ENCODE data around the gene TNRC18.
A peak's percentile ranks its signal among the peaks of the same experiment; 100 is the strongest.
"Not testable (repeated sequence)": the region's sequence is repeated elsewhere in the genome, so short reads cannot be mapped to it uniquely, and the experiment has no call there.

TNRC18 gene, protein sequence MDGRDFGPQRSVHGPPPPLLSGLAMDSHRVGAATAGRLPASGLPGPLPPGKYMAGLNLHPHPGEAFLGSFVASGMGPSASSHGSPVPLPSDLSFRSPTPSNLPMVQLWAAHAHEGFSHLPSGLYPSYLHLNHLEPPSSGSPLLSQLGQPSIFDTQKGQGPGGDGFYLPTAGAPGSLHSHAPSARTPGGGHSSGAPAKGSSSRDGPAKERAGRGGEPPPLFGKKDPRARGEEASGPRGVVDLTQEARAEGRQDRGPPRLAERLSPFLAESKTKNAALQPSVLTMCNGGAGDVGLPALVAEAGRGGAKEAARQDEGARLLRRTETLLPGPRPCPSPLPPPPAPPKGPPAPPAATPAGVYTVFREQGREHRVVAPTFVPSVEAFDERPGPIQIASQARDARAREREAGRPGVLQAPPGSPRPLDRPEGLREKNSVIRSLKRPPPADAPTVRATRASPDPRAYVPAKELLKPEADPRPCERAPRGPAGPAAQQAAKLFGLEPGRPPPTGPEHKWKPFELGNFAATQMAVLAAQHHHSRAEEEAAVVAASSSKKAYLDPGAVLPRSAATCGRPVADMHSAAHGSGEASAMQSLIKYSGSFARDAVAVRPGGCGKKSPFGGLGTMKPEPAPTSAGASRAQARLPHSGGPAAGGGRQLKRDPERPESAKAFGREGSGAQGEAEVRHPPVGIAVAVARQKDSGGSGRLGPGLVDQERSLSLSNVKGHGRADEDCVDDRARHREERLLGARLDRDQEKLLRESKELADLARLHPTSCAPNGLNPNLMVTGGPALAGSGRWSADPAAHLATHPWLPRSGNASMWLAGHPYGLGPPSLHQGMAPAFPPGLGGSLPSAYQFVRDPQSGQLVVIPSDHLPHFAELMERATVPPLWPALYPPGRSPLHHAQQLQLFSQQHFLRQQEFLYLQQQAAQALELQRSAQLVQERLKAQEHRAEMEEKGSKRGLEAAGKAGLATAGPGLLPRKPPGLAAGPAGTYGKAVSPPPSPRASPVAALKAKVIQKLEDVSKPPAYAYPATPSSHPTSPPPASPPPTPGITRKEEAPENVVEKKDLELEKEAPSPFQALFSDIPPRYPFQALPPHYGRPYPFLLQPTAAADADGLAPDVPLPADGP (N-terminal part only)

GRCh38 chr7:5423306-5423975 lies at the start of gene TNRC18:
Gene TNRC18 (minus strand): TSS chr7:5423834. CDS start chr7:5421246, 2,588 bp downstream.
- DNase-seq: peak; percentile 67

DNA sequence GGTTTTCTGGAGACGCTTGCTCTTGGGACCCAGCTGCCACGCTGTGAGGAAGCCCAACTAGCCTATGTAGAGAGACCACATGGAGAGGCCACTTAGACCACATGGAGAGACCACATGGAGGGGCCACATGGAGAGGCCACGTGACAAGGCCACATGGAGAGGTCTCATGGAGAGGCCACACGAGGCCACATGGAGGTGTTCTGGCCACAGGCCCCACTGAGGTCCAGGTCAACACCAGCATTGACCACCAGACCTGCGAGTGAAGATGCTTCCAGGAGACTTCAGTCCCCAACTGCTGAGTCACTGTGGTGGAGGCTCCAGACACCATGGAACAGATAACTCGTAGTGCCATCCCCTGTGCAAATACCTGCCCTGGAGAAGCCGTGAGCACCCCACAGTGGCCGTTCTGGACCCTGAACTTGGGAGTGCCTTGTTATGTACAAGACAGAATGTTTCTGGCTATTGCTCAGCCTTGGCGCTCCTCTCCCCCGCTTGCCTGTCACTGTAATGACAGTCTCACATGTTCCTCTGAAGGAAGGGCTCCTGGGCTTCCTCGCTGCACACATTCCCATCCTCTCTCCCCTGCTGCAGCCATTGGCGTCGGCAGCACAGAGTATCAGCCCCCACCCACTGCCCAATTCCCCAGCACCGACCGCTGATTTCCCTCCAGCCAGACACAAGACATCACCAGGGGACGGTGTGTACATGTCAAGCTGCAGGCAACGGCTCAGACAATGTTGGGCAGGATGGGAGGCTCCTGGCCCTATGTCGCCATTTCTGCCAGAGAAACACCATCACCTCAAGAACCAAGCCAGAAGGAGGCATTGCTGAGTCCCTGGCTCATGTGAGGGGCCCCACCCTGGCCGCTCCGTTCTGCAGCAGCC lies 49.0 kb upstream of the TNRC18 start:
- no peak for DNase-seq

- not testable (repeated sequence) for DNase-seq
Measured at GRCh38 chr7:5471623-5472022, 48.0 kb upstream of the TNRC18 start.

DNA sequence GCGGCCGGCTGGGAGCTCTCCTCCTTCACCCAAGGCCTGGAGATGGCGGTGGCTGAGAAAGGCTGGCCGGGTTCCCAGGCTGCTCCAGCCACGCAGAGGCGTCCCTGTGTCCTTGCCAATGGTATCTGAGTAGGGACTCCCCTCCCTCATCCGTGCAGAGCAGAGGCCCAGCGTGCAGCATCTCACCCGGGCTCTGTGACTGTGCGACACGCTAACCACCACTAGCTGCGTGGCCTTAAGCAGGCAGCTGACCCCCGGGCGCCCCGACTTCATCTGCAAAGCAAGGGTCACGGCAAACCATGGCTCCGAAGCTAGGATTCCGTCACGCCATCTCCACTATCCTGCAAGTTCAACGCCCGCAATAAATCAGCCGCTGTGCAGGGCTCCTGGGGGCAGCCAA lies 47.2 kb upstream of the TNRC18 start:
- DNase-seq: no peak

DNA sequence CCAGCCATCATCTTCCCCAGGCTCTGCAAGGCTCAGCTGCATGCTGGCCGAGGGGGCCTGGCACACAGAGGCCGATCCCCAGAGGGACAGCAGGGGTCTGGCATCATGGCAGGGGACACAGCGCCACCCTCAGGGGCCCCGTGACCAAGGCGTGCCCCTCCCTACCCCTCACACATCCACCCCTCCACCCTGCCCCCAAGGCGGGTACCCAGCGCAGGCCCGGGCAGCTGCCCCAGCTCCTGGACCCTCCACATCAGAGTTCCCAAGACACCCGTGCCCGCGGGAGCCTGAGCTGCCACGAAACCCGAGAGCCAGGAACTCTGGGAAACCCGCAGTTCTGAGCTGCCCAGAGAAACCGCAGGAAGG lies 46.5 kb upstream of the TNRC18 start:
- no peak for DNase-seq

DNA sequence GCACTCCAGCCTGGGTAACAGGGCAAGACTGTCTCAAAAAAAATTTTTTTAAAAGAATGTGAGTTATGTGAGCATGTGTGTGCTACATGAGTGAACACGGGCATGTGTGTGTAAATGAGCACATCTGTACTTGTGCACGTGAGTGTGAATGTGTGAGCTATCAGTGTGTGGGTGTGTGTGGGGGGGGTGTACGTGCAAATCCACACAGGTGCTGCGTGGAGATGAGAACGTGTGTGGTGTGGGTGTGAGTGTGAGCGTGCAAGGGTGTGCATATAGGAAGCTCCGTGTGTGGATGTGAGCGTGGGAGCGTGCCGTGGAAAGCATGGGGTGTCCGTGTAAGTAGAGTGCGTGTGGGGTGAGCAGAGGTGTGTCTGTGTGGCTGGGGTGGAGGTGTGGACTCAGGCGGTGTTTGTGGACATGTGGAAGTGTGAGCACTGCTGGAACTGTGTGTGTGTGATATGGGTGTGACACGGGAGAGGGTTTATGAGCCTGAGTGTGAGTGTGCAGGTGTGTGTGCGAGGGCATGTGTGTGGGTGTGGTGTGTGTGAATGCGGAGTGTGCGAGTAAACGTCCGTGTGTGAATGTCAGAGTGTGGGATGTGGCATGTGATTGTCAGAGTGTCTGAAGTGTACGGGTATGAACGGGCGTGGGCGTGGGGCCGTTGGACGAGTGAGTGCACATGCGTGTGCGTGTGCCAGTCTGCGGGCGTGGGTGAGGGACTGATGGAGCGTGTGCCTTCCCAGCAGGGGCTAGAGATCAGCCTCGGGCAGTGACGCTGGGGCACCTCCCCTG lies 45.9 kb upstream of the TNRC18 start:
- DNase-seq: no peak

DNA sequence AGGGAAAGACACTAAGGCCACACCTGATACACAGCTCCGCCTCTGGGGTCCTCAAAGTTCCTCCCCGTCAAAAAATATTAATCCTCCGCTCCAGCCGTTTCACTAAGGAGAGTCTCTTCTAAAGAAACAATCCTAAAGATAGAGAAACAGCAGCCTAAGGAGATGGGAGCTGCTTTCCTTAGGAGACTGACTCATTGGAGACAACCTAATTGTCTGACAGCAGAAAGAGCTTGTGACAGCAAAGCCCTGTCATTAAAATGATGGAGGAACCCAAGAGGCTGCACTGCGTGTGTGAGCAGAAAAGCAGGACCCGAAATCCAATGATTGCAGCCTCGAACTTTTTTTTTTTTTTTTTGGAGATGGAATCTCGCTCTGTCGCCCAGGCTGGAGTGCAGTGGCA lies 44.0 kb upstream of the TNRC18 start:
- DNase-seq: no peak

GRCh38 chr7:5466551-5466950 lies 42.9 kb upstream of the TNRC18 start:
- DNase-seq: no peak

DNA sequence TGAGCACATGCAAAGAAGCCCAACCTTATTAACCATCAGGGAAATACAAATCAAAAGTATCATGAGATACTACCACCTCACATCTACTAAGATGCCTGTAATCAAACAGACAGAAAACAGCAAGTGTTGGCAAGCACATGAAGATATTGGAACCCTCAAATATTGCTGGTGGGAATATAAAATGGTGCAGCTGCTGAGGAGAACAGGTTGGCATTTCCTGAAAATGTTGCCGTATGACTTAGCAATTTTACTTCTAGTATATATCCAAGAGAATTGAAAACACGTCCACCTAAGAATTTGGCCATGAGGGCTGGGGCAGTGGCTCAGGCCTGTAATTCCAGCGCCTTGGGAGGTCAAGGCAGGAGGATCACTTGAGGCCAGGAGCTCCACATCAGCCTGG lies 39.4 kb upstream of the TNRC18 start:
- DNase-seq: no peak

DNA sequence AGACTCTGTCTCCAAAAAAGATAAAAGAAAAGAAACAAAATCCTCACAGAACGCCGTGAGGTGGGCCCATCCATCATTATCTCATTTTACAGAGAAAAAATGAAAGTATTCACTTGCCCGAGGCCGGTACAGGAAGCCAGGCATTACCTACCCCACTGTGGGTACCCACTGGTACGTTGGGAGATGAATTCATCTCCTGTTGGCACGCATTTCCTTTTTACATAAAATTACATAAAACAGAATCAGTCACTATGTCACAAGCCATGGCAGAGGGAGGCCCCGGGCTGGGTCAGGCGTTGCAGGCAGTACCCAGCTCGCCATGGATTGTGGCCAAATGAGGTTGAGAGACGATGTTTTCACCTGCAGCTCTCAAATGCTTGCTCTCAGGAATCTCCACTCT lies 38.6 kb upstream of the TNRC18 start:
- DNase-seq: no peak

DNA sequence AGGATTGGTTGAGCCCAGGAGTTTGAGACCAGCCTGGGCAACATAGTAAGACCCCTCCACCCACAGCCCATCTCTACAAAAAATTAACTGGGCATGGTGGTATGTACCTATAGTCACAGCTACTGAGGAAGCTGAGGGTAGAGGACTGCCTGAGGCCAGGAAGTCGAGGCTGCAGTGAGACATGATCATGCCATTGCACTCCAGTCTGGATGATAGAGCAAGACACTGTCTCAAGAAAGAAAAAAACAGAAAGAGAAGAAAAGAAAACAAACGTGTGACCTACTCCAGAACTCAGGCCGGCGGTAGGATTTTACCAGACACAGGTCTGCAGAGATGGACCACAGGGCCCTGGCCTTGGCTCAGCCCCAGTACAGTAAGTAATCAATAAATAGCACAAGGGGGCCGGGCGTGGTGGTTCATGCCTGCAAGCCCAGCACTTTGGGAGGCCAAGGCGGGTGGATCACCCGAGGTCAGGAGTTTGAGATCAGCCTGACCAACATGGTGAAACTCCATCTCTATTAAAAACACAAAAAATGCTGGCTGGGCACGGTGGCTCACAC lies 35.4 kb upstream of the TNRC18 start:
- DNase-seq: no peak

- no peak for DNase-seq
Measured at GRCh38 chr7:5457245-5457735, 33.7 kb upstream of the TNRC18 start.

DNA sequence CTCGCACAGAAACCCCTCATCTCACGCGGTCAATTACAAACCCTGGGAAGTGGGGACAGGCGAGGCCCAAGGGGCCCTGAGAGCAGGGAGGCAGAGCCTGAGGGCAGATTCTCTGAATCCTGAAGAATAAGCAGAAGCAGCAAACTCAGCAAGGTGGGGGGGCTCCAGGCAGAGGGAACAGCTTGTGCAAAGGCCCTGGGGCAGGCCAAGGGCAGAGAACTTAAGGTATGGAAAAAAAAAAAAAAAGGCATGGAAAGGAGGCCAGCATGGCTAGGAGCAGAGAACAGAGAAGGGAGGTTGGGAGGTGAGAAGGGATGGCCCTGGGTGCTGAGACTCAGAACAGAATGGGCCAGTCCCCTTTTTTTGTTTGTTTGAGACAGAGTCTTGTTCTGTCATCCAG lies 32.8 kb upstream of the TNRC18 start:
- DNase-seq: no peak

DNA sequence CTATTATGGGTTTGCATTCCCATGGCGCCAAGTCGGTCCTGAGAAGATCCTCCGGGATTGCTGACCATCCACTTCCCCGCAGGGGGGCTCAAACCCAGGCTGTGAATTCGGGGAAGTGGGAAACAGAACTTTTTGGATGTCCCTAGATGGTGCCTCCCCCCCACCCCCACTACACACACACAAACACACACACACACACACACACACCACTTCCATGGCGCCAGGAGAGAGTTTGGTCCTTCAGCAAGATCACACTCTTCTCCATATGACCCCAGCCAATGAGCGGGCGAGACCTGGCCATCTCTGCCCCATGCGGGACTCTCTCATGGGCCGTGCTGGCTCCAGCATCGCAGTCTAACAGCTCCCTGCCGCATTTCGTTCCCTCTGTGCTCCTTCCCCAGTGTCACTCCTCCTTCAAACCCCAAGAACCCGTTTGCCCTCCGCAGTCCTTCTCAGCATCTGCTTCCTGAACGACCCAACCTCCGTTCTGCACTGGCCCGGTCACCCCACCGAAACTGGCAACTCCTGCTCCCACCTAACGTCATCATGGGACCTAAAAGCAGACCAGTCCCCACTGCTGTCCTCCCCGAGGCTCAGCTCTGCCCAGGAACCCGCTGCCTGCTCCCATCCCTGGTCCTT lies 32.1 kb upstream of the TNRC18 start:
- DNase-seq: no peak

- no peak for DNase-seq
Measured at GRCh38 chr7:5455175-5455574, 31.5 kb upstream of the TNRC18 start.

DNA sequence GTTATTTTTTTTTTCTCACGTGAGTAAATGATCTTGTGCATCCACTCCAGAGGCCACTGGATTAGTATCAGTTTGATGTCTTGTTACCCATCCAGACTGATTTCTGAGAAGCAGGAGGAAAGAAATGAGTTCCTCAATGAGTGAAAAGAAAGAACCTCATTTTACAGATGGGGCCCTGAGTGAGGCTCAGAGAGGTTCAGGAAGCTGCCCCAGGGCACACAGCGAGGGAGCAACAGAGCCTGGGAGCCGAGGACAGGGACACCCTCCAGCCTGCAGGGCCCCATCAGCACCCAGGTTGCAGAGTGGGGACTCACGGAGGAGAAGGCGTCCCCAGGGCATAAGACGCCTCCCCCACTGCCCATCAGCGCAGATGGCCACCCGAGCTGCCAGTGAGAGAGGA lies 30.9 kb upstream of the TNRC18 start:
- DNase-seq: no peak

DNA sequence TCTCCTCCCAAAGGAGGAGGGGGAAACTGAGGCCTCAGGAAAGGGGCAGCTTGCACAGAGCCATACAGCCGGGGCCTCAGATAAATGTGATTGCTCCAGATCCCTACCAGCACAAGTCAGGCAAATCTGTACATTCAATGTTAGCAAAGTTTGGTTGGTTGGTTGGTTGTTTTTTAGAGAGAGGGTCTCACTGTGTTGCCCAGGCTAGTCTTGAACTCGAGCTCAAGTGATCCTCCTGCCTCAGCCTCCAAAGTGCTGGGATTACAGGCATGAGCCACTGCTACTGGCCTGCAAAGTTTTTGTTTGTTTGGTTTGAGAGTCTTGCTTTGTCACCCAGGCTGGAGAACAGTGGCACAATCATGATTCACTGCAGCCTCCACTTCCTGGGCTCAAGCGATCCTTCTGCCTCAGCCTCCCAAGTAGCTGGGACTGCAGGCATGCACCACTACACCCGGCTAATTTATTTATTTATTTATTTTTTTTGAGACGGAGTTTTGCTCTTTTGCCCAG lies 30.0 kb upstream of the TNRC18 start:
- DNase-seq: no peak

- DNase-seq: no peak
Measured at GRCh38 chr7:5452937-5453540, 29.4 kb upstream of the TNRC18 start.

- DNase-seq: no peak
Measured at GRCh38 chr7:5452470-5452899, 28.9 kb upstream of the TNRC18 start.
